ENCODE data around the gene CSRP1.
"Not testable (repeated sequence)": the region's sequence is repeated elsewhere in the genome, so short reads cannot be mapped to it uniquely, and the experiment has no call there.

The CSRP1 gene

DNA sequence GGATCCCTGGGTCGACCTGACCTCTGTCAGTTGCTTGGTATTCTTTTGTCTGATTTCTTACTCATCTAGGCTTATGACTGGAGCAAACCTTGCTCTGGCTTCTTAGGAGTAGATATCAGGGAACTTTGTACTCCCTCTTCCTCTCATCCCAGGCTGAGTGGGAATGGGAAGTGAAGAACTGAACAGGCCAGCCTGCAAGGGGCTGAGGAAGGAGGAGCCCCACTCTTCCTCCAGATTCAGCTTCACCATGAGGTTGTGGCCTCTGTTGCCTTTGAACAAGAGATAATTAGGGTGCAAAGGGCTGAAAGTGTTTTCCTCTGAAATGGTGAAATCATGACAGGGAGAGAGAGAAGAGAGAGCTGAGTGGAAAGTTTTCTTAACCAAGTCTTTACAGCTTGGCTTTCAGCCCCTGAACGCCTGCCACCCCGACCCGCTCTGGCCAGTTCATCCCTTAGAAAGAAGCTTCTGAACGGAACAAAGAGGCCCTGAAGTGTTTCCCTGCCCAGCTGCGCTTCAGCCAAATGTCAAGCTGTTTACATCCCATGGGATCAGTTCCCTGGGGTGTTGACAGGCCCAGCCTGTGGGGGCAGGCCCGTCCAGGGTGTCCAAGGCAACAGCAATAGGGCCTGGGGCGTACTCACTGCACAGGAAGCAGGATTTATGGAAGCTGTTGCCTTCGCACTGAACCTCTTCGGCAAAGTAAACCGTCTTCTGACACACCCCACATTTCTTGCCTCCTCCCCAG, 11.2 kb downstream of the CSRP1 start:
- DNase-seq, result no peak

DNA sequence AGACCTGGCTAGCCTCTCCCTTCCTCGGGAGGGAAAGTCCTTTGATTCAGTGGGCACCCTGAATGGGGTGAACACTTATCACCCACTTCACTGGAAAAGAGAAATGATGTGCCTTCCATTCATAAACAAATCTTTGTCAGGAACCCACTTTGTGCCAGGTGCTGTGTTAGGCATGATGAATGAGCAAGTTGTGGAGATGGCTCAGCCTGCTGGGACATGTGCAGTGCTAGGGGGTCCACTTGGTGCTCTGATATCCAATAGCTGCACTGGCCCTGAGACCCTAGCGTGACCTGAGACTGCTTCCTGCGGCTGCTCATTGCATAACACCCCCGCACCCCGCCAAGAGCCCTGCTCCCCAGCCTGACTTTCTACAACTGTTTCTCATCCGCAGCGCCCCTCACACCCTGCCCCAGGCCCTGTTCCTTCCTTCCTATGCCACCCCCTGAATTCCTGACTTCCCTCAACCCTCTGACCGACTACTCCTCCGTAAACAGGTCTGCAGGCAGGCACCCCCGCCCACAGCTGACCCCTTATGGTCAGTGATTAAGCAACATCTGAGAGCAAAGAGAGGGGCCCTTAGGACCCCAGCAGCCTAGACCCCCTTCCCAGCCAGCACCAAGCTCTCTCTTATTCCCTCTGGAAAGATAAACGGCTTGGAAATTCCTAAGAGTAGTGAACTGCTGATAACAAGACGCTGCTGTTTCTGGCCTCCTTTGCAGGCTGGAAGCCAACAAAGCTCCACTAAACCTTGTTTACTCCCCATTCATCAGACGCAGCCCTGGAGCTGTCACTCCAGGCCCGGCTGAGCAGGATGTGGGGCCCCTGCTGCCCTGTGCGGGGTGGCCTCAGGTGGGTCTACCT, 12.9 kb downstream of the CSRP1 start:
- DNase-seq, result no peak

DNA sequence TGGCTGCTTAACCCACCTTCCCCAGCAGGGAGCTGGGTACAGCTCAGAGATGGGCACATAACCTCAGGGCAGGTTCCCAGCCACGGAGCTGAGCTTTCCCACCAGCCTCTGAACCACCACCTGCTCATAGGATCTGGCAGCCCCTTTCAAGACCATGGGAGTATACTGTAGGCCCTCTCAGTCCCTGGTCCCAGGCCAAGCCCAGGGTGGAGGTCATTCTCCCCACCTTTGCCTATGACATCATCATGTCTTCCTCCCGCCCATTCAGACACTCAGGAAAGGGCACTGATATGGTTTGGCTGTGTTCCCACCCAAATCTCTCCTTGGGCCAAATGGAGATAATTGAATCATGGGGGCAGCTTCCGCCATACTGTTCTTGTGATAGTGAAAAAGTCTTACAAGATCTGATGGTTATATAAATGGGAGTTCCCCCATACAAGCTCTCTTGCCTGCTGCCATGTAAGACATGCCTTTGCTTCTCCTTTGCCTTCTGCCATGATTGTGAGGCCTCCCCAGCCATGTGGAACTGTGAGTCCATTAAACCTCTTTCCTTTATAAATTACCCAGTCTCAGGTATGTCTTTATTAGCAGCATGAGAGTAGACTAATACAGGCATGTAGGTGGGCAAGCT, 13.8 kb downstream of the CSRP1 start:
- not testable (repeated sequence) for DNase-seq

DNA sequence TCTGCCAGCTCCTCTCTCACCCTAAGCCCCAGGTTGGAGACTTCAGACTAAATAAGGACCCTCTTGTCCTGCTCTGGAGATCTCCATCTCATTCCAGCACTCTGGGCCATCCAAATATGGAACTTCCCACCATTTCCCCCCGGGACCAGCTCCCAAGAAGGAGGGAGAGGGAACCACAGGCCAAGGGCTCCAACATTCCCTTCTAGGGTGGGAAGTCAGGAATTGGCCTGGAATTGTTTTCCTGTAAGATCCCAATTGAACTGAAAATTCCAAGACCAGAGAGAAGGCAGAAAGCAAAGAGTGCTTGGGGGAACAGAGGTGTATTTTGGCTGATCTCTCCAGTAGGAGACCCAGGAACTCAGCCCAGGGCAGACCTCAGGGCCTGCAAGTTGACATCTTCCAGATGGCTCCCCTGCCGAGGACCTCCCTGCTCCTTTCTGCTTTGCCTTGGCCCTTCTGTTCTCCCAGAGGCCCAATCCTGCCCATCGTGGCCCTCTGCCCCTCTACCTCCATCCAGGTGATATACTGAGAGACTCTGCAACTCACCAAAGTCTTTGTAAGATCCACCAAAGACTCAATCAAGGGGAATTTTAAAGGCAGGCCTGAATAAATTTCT, 14.9 kb downstream of the CSRP1 start:
- DNase-seq, result no peak

DNA sequence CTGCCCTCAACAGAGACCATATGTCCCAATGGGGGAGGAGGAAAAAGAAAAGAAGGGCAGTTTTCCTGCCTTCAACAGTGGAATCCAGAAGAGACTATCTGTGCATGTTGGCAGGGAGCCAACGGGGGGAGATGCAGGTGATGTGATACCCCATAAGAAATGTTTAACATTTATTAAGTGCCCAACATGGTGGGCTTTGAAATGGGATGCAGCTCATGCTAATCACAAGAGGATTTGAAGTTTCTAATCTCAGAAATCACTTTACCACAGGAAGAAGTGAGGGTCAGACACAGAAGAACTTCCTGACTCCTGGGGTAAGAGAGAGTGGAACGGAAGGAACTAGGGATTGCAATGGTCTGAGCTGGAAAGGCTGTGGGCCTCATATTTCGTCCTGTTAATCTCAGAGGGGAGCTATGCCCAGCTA, 16.2 kb downstream of the CSRP1 start:
- DNase-seq, result no peak

DNA sequence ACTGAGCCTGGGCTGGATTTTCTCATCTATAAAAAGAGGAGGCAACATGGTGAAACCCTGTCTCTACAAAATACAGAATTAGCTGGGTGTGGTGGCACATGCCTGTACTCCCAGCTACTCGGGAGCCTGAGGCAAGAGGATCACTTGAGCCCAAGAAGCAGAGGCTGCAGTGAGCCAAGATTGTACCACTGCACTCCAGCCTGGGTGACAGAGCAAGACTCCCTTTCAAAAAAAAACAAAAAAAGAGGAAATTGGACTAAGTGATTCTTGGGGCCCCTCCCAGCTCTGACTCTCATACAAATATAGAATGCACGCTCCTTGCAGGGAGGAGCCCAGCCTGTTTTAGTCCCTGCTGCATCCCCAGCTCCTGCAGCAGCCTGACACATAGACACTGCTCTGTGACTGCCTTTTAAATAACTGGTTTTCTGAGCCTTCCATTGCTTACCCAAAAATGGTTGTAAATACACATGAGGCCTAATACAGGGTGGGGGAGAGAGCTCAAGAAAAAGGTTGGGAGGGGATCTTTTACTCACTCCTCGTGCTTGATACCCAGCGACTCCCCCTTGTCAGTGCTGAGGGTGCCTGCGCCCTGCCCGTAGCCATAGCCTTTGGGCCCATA, 17.2 kb downstream of the CSRP1 start:
- DNase-seq, result no peak

DNA sequence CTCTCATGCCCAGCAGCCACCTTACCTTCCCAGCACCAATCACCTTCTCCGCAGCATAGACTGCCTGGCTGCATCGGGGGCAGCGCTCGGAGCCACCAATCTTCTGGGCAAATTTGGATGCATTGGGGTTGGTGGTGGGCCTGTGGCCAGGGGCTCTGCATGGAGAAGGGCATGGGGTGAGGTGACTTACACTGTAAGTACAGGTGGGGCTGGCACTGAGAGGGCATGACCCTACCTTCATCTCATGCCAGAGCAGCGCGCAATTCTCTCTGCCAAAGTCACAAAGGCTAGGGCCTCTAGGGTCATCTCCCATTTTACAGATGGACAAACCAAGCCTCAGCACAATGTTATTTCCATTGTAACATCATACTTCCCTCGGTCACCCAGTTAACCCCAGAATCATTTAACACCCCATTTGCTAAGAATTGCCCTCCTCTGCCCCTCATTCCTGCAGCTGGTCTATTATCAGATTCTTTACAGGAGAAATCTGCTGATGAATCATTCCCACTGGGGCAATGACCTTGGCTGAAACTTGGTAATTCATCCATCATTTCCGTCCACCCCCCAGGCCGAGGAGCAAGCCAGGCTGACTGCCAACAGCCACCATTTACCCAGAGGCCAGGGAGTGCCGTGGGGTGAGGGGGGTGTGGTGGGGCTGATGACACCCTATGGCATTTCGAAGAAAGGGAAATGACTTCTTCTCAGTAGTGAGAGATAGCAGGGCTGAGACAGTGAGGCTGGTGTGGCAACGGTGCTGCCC, 17.9 kb downstream of the CSRP1 start:
- no peak for DNase-seq

DNA sequence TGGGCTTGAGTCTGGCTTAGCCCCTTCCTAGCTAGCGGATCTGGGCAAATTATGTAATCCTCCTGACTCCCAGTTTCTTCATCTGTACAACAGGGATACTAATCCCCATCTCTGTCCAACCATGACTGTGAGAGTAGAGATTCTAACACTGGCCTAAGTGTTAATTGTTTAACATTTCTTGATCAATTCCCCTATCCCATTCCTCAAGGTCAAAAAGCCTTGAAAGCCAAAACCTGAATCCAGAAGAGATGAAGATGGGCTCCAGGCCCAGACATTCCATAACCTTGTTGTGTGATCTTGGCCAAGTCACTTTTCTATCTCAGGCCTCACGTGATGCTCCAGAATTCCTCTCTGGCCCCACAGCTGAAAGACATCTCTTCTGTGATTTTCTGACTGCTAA, 19.2 kb downstream of the CSRP1 start:
- no peak for DNase-seq

DNA sequence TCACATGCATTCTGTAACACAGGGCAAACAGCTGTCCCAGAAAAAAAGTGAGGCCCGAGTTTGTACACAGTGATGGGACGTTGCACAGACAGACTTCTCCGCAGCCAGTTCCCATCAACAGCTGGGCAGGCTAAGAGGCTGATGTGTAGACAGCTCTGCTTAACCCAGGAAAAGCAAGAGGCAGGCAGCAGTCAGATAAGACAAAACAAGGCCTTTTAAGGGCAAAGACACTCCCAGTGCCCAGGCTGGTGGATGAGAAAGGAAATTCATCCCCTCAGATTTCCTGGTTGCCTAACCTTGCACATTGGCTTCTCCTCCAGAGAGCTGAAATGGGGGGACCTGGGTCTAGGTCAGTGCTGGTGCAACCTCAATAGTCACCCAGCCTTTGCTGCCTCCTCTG, 20.7 kb downstream of the CSRP1 start:
- DNase-seq, result no peak

DNA sequence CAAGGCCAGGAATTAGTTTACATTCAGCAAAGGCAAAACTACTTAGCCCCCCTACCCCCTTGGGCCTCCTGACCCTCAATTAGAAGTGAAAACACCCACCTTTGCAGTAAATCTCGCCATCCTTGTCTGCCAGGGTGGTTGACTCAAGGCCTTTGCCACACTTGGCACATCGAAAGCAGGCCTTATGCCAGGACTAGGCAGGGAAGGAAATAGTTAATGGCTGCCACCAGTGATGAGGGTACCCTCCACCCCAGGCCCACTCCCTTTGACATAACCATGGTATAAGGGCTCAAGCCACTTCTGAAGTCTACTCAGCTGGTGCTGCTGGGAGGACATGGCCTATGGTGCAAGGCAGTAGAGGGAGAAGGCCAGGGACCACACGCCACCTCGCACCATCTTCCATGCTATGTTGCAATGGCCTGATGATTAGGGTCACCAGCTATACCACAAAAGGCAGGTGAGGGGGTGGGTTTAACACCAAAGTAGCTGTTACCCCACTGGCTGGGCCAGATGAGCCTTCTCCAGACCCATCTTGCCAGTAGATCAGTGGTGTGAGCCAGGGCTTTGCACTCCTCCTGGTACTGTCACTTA, 21.6 kb downstream of the CSRP1 start:
- no peak for DNase-seq

DNA sequence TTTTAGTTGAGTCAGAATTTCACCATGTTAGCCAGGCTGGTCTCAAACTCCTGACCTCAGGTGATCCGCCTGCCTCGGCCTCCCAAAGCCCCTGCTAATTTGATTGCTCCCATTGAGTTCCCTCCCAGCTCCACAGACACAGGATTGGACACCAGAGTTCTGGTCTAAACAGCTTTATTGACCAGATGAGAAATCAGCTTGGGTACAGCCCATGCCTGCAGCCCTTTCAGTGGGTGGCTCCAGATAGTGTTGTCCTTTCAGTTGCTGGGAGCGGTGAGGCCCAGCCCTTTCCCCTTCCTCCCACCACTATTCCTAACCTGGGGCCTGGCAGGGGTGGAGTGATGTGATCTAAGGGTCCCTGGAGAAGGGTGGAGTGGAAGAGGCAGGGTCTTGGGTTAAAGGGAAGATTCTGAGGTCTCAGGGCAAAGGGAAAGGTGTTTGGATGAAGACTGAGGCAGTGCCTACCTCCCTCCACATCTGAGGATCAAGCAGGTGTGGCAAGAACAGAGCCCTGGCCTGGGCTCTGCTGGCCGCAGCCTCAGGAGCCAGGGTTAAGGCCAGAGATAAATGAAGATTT, 23.5 kb downstream of the CSRP1 start:
- no peak for DNase-seq

DNA sequence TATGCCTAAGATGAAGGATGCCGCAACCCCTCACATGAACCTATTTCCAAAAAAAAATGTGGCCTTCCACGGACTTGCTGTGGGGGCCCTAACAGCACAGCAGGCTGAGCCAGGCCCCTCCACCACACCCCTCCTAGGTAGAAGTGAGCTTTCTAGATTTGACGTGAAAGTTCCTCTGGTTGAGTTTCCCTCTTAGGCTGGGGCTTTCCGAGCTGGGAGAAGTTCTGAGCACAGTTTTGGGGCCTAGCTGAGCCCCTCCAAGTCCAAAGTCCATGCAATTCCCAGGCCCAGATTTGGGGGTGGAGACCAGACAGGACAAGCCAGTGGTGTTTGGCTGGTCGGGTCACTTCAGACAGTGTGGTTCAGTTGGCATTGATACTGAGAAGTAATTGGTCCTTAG, 24.2 kb downstream of the CSRP1 start:
- DNase-seq, result no peak

DNA sequence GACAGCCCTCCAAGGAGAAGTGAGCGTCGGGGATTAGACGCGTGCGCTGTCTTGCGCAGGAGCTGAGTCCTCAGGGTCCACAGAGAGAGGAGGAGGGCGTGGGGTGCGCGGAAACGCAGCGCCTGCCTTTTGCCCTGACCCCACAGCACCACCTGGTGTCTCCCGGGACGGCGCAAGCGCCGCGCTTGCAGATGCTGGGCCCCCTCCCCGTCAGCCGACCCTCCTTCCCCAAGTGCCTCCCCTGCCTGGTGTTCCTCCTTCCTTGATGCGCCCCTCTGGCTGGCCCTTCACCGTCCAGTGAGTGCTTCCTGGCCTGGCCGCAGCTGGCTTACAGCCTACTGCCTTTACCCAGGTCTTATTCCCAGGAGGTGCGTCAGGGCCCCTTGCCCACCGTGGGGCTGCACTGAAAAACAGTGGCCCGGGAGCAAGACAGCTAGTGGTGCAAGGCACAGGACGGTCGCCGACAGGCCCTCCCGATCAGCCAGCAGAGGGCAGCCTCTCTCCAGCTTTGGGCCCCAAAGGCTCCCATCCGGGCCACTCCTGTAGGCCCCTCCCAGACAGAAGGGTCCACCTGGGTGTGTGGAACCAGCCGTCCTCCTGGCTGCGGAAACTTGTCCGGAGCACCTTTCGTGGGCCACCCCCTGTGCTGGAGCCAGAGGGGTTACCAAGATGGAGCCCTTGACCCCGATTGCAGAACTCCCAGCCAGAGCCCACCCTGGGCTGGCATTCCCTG, 25.0 kb downstream of the CSRP1 start:
- DNase-seq, result peak; percentile 76

DNA sequence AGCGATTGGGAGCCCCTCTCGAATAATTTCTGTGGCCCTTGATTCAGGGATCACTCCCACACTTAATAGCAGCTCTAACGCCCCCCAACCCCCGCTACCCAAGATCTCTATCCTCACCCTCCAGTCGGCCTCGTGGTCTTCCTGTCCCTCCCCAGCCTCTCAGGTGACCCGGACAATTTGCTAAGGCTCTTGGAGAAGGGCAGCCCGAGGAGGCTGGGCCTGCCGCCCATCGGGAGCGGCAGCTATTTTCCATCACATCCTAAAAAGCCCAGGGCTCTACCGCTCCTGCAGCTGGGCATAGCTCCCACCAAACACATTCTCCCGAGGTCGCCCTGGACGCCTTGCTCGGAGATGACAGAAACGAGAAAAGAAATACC, 25.9 kb downstream of the CSRP1 start:
- no peak for DNase-seq

DNA sequence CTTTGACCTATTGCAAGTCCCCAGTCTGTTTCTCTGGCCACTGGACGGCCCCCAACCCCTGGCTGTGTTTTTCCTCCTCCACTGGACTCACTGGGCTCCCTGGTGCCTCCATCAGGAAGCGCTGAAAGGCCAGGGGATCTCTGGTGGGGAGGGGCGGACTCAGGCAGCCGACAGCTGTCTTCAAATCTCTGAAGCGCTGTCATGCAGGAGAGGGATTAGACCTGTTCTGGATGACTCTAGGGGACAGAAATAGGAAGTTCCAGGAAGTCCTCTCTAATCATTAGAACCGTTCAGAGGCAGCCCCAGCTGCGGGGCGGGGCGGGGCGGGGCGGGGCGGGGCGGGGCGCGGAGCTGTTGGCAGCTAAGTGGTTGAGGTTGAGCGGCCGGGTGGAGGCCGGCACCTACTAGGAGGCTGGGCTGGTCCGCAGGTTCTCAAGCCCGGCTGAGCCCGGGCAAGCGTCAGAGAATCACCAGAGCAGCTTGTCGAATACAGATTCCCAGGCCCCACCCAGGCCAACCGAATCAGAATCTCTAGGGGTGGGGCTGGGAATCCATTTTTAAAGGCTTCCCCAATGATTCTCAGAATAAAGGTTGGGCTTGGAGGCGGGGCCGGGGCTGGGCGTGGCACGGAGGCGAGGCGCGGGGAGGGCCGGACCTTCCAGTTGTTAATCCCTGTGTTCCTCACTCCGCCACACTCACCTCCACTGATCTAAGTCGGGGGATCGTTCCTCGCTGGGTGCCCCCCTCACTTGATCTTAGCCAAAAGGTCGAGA, 26.5 kb downstream of the CSRP1 start:
- DNase-seq, result peak; percentile 59

DNA sequence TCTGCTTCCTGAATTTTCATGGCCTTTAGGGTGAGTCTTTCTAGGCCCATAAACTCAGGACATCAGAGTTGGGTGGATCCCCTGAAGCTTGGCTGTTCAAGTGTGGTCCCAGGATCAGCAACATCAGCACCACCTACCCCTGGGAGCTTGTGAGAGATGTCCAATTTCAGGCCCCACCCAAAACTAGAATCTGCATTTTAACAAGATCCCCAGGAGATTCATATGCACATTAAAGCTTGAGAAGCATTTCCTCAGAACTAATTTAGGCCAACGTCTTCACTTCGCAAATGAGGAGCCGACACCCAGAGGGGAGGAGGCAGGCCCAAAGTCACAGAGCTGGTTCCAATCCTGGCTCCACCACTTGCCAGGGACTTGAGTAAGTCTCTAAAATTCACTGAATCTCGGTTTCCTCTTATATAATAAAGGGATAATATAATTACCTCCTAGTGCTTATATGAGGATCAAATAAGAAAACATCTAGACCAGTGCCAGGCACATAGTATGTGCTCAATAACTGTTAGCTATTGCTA, 27.7 kb downstream of the CSRP1 start:
- DNase-seq, result no peak

DNA sequence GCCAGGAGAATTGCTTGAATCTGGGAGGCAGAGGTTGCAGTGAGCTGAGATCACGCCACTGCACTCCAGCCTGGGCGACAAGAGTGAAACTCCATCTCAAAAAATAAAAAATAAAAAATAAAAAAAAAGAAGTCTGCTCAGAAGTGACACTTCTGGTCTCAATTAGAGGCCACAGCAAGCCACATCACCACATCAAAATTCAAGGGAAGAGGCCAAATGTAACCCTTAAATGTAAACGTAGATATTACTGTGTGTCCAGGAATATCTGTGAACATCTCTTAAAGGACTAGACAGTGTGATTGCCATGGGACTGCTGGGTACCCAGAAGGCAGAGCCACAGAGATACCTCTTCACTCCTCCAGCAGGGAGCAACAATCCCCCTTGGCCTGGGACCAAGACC, 28.3 kb downstream of the CSRP1 start:
- not testable (repeated sequence) for DNase-seq

DNA sequence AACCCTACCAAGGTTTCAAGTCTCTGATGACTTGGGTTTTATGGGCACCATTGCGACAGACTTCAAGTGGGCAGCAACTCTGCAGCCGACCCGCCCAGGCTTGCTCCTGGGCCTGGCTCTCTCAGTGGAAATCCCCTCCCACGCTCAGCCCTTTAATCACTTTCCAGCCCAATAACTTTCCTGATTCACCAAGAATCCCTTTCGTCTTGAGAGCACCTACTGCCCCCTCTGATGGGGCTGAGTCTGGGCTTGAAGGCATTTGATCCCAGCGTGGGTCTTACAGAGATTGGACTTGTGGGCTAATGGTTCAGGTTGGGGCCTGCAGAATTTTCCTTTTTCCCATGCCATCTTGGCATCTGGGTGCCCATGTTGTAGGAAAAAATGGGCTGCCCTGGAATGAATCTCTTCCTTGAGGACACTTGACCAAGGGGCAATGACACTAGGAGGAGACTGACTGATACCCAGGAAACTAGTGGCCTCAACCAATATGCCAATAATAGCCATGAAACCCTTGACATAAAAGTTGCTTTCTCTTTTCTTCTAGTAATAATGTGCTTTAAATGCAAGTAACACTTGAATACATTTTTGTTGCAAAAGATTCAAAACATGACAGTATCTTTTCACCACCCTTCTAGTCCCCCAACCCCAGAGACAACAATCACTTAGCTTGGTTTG, 30.1 kb downstream of the CSRP1 start:
- no peak for DNase-seq
